ENCODE data around the gene TBC1D1.
A peak's percentile ranks its signal among the peaks of the same experiment; 100 is the strongest.

The TBC1D1 gene

GRCh38 chr4:38049545-38050170 is 158.8 kb downstream of the TBC1D1 start:
- DNase-seq (ENCODE audit: low read depth in 2 of 2) = no peak

- DNase-seq (ENCODE audit: low read depth in 2 of 2) = no peak
Observed at GRCh38 chr4:38050560-38051350, 159.9 kb downstream of the TBC1D1 start.

- no peak for DNase-seq (ENCODE audit: low read depth in 2 of 2)
Observed at GRCh38 chr4:38055566-38055965, 164.7 kb downstream of the TBC1D1 start.

- no peak for DNase-seq (ENCODE audit: low read depth in 2 of 2)
Observed at GRCh38 chr4:38056011-38056685, 165.3 kb downstream of the TBC1D1 start.

GRCh38 chr4:38058151-38058550 is 167.3 kb downstream of the TBC1D1 start:
- no peak for DNase-seq (ENCODE audit: low read depth in 2 of 2)

DNA sequence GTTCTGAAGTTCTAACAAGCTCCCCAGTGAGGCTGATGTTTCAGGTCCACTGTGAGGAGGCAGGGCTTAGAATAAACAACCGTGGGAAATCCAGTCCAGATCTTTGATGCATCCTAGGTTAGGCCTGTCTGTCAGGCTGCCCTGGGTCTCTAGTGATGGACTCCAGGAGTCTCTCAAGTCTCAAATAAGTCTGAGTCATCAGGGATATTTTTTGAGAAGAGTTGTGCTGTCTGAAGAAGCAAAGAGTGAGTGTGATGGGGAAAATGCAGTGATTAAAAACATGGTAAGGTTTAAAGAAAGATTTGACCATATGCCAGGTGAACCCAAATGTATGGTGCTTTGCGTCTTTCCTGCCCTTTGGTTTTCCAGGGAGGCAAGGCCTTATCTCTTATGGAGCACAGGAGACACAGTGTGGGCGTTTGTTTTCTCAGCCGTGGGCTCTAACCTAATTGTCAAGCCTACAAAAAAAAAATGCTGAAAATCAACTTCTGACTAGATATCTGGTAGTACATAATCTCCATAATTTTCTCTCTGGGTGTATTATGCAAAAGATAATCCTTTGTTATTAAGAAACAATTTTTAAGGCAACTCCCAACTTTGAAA is 170.0 kb downstream of the TBC1D1 start:
- no peak for DNase-seq (ENCODE audit: low read depth in 2 of 2)

GRCh38 chr4:38062088-38062775 is 171.3 kb downstream of the TBC1D1 start:
- peak; percentile 51 to 57 for DNase-seq (ENCODE audit: low read depth in 2 of 2)

GRCh38 chr4:38062776-38063097 is 171.9 kb downstream of the TBC1D1 start:
- no peak for DNase-seq (ENCODE audit: low read depth in 2 of 2)

DNA sequence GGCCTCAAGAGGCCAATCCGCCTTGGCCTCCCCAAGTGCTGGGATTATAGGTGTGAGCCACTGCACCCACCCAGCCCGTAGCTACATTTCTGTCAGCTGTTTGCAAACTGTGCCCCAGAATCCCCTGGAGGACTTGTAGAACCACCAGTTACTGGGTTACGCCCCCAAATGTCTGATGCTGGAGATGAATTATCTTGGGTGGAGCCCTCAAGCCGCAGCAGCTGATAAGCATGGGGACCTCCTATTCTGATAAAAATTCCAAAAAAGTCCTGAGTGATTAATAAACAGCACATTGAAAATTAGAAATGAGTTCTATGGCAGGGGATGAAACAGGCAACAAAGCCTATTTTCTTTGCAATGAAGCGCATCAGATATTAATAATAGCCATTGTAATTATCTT is 174.3 kb downstream of the TBC1D1 start:
- no peak for DNase-seq (ENCODE audit: low read depth in 2 of 2)

DNA sequence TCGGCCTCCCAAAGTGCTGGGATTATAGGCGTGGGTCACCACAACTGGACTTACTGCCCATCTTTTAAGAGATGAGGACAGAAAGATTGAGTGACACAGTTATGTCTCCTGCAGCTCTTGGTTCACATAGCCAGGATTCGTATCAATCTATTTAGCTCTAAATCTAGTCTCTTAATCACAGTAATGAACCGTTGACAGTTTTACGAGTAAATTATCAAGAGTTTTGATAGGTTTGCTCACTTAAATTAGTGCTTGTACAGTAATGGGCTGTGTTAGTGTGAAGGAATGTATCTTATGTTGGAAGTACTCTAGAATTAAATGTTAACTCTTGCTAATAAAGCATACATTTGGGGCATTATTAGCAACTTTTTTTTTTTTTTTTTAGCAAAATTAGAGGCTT is 175.0 kb downstream of the TBC1D1 start:
- no peak for DNase-seq (ENCODE audit: low read depth in 2 of 2)

GRCh38 chr4:38067499-38067898 is 176.6 kb downstream of the TBC1D1 start:
- DNase-seq (ENCODE audit: low read depth in 2 of 2) = no peak

GRCh38 chr4:38068107-38068506 is 177.2 kb downstream of the TBC1D1 start:
- DNase-seq (ENCODE audit: low read depth in 2 of 2) = no peak

DNA sequence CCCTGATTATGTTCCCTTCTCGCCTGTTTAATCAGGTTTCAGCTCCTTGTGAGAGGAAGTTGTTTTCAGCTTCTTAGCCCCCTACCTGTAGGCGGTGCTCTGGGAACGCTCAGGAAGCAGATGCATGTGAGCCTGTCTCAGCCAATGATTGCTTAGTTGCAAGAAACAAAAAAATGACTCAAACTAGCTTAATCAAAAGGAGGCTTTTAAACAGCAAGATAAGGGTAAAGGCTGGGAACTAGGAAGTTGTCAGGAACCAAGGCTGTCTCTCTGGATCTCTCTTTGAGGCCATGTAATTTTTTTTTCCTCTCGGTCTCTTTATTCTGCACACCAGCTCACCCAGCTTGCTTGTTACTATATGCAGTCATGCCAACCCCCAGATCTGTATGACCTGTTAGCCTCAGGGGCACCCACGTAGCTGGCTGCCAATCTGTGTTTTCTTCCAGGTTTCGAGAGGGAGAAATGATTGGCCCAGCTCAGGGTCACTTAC is 178.4 kb downstream of the TBC1D1 start:
- no peak for DNase-seq (ENCODE audit: low read depth in 2 of 2)

- DNase-seq (ENCODE audit: low read depth in 2 of 2) = no peak
Observed at GRCh38 chr4:38071801-38072431, 181.0 kb downstream of the TBC1D1 start.

GRCh38 chr4:38072578-38072977 is 181.7 kb downstream of the TBC1D1 start:
- no peak for DNase-seq (ENCODE audit: low read depth in 2 of 2)

- DNase-seq (ENCODE audit: low read depth in 2 of 2) = no peak
Observed at GRCh38 chr4:38073596-38074234, 182.8 kb downstream of the TBC1D1 start.

DNA sequence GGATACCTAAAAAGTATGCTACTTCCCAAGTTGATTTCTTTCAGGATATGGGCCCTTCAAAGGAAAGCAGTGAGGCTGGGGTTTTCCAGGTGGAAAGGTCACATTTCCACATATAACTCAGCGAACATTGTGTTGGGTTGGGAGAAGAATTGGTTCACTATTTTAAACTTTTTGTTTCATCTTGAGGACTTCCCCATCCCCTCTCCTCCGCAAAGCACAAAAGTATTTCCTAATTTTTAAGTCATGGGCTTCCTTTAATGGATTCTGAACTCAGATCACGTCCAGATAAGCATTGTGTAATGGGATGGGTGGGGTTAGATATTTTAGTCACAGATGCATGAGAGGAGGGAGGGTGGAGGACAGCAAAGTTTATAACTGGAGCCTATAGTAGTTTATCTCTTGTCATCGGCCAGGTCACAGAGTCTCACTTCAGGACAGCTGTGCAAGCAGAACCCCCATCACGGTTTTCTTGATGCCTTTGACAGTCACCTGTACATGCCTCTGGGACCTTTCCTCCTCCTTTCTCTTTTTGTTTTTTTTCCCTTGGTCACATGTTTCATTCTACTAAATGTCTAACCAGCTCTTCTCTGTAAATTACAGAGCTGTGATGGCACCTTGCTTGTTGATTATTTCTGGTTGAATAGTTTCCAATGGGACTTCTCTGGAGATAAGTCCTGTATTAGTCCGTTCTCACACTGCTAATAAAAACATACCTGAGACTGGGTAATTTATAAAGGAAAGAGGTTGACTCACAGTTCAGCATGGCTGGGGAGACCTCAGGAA is 184.7 kb downstream of the TBC1D1 start:
- no peak for DNase-seq (ENCODE audit: low read depth in 2 of 2)

- no peak for DNase-seq (ENCODE audit: low read depth in 2 of 2)
Observed at GRCh38 chr4:38076153-38076669, 185.3 kb downstream of the TBC1D1 start.

DNA sequence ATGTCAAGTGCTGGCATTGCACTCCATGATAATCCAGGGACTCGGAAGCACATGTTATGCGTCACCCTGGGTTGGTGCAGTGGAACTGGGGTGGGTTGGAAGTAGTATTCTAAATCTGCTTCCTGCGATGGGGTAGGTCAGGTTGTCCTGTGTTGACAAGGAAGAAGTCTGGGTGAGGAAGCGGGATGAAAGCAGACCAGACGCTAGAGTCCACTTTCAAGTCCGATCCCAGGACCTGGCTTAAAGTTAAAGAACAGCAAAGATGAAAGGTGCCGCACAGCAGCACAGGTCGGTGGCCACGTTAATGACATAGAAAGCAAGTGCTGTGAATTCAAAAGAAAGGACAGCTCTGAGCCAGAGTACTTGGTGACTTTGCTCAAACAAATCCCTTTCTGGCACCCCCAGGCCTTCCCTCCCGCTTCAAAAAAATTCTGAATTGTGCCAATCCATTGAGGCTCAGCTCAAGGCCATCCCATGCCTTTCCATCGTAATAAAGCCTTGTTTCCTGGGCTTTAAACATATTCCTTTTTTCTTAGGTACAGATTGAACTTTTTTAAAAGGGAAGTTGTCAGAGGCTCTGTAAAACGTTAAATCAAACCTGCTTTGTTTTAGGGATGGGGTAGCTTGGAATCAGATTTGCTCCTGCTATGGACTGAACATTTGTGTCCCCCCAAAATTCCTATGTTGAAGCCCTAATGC is 187.1 kb downstream of the TBC1D1 start:
- DNase-seq (ENCODE audit: low read depth in 2 of 2) = no peak

Data from stimulated activated CD4-positive, alpha-beta T cell treated with anti-CD3 and anti-CD28 coated beads, Interleukin-1b, Interleukin-23, amount 100 ng/mL, for 4 hours (primary cell).